ENCODE results near the gene MPZL3. TPM values are rescaled to one million over a fixed set of nuclear protein-coding genes. Genes with fewer than 3 reads are reported as not detected.

MPZL3 gene
- total RNA-seq, 2 experiments from 2014 or later, result 29.3 to 30.5 TPM

DNA sequence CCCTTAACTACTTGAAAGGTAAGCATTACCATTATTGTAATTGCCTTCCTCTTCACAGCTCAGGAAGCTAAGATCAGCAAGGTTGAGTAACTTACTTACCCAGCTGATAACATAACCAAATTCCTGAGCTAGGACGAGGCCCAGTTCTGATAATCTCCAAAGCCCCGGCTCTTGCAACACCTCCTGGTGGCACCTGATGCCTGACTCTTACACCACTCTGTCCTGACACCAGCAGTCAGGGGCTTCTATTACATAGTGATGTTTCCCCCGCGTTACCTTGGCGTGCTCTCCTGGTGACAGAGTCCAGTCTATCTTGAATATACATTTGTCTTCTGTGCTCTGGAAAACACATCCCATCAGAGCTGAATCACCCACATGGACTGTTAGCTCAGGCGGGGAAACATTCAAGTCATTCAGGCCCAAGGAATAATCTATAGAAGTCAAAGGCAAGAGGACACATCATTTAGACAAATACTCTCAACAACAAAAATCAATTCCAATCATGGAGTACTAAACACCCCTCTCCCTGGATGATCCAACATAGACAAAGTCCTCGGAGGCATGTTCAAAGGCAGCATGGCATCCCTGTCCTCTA is 39.9 kb downstream of the MPZL3 start:
- Mint-ChIP-seq H3K27me3 (ENCODE audit: low read depth) (no peaks in the 10 kb centered on the region), H3K36me3 (ENCODE audit: low read depth) (peaks cover 42% of the 10 kb centered on the region), H3K9me3 (no peaks in the 10 kb centered on the region), H3K4me3 (no peak overlapping the region), H3K27ac (peak overlapping the region; percentile 6), H3K4me1 (ENCODE audit: low read depth) (peaks cover 83% of the 10 kb centered on the region)
- intact Hi-C loops (cut with micrococcal nuclease), result no loop called here
- no peak for DNase-seq
- CTCF ChIA-PET, result interaction anchor here (0.8 to 1.9 kb wide), 5 partner anchors 10 to 59 kb away, joined by 3 to 7 read pairs (median 3); no protein-coding TSS in a partner anchor

DNA sequence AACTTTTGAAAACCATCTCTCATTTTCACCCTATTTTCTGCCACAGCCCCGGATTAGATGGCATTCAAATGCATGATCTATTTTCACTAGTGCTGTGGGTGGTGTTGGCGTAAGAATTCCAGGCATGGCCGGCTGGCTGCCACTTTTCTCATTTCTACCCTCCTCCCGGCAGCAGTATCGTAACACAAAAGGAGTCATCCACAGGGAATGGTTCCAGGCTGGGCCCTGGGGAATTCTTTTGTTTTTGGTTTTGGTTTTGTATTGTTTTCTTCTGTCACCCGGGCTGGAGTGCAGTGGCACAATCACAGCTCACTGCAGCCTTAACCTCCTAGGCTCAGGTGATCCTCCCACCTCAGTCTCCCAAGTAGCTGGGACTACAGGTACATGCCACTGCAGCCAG is 41.2 kb downstream of the MPZL3 start:
- Mint-ChIP-seq H3K4me1 (ENCODE audit: low read depth) (peaks cover 75% of the 10 kb centered on the region), H3K27me3 (ENCODE audit: low read depth) (no peaks in the 10 kb centered on the region), H3K4me3 (no peak overlapping the region), H3K36me3 (ENCODE audit: low read depth) (peaks cover 52% of the 10 kb centered on the region), H3K9me3 (no peaks in the 10 kb centered on the region), H3K27ac (no peak overlapping the region)
- CTCF ChIA-PET, result interaction anchor here (0.7 to 1.2 kb wide), 5 partner anchors 9 to 30 kb away, joined by 3 to 4 read pairs (median 3); no protein-coding TSS in a partner anchor
- DNase-seq, result no peak
- intact Hi-C loops (cut with micrococcal nuclease), result no loop called here

DNA sequence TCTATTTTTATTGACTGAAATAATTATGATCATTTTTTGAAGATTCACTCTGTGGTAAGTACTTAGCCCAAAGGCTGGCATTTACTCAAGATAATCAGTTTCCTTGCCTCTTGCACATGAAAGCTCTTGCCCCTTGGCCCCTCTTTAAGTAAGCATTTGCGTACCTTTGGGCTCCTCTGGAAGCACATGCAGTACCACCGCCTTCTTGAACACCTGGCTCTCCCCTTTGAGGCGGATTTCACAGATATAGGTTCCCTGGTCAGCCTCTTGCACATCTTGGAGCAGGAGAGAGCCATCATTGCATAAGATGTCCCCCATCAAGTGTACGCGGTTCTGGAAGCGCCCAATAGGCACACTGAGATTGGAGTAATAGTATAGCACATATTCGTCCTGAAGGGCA is 41.8 kb downstream of the MPZL3 start:
- Mint-ChIP-seq H3K27ac (no peak overlapping the region), H3K27me3 (ENCODE audit: low read depth) (no peaks in the 10 kb centered on the region), H3K4me3 (no peak overlapping the region), H3K36me3 (ENCODE audit: low read depth) (peaks cover 59% of the 10 kb centered on the region), H3K9me3 (no peaks in the 10 kb centered on the region), H3K4me1 (ENCODE audit: low read depth) (peaks cover 69% of the 10 kb centered on the region)
- intact Hi-C loops (cut with micrococcal nuclease), result no loop called here
- DNase-seq, result no peak
- CTCF ChIA-PET, result interaction anchor here (1.2 kb wide), 1 partner anchor 12 kb away, joined by 4 read pairs; no protein-coding TSS in a partner anchor

DNA sequence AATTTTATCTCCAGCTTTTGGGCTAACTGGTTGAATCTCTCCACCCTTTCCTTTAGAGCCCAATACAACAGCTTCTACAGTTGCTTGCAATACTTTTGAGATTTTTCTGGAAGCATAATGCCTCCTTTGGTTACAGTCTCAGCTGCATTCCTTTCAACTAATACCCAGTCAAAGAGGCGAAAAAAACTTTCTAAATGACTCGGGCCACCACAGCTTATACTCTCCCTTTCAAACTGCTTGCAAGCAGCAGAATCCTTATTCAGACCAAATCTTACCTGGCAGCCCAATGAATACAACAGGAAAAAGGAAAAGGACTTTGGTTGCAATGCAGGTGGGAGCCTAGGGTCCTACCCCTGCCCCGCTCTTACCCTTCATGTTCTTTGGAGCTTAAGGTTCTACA is 43.1 kb downstream of the MPZL3 start:
- Mint-ChIP-seq H3K27ac (peak overlapping the region; percentile 72), H3K36me3 (ENCODE audit: low read depth) (peaks cover 60% of the 10 kb centered on the region), H3K4me3 (no peak overlapping the region), H3K4me1 (ENCODE audit: low read depth) (peaks cover 56% of the 10 kb centered on the region), H3K9me3 (no peaks in the 10 kb centered on the region), H3K27me3 (ENCODE audit: low read depth) (no peaks in the 10 kb centered on the region)
- no peak for DNase-seq
- intact Hi-C loops (cut with micrococcal nuclease), result loop anchor here (5.0 kb wide), 1 partner anchor 363 kb away; the partner anchor contains the start of gene ARCN1
- CTCF ChIA-PET, result interaction anchor here (0.7 to 1.2 kb wide), 3 partner anchors 12 to 66 kb away, joined by 3 to 4 read pairs (median 3); partner anchors contain the start of gene JAML

DNA sequence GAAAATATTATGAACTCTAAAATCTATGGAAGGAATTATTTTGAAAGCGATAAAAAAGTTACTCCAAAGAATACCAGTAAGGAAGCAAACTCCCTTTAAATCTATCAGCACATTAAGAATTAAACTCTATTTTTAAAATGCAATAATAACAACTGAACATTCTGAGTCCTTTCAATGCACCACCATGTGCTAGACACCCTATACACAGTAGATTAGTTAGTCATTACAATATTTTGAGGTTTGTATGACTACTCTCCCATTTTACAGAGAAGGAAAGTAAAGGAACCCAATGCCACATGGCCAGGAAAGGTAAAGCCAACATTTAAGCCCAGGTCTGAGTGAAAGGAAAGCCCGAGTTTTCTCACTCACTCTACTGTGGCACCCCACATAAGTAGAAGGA is 45.1 kb downstream of the MPZL3 start:
- H3K27me3 Mint-ChIP-seq (ENCODE audit: low read depth), result no peaks in the 10 kb centered on the region
- no peak overlapping the region for H3K4me3 Mint-ChIP-seq
- intact Hi-C loops (cut with micrococcal nuclease), result loop anchor here (5.0 kb wide), 1 partner anchor 365 kb away; the partner anchor contains the start of gene ARCN1

DNA sequence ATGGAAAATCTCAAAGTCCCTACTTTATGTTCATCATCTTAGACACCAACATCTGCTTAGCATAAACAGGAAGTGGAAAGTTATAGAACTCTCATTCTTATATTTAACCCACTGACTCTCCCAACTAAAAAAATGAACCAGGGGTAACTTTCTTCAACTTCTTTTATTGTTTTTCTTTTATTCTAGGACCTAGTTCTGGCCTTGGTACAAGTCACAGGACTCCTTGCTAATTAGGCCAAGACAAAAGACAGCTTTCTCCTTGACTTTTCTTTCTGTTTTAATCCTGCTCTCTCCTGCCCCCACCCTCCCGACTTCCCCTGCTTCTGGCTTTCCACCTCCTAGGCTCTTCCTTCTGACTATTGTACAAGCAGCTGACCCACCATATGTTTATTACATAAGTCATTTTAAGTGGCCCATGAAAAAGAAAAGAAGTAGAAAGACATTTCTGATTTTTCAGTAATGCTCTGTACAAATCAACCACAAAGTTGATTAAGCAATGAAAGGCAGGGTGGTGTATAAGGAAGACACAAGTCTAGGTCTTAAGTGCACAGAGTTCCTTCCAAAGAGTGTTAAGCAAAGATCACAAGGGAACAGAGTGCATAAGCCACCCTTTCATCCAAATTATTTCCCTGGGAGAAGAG is 45.7 kb downstream of the MPZL3 start:
- intact Hi-C loops (cut with micrococcal nuclease), result loop anchor here (1.0 to 5.0 kb wide), 3 partner anchors 10 to 366 kb away; partner anchors contain the start of gene ARCN1
- no peak for DNase-seq
- Mint-ChIP-seq H3K4me3 (peak overlapping the region; percentile 11), H3K27me3 (ENCODE audit: low read depth) (no peaks in the 10 kb centered on the region), H3K9me3 (no peaks in the 10 kb centered on the region), H3K27ac (peak overlapping the region; percentile 88), H3K36me3 (ENCODE audit: low read depth) (peaks cover 36% of the 10 kb centered on the region), H3K4me1 (ENCODE audit: low read depth) (peaks cover 32% of the 10 kb centered on the region)
- CTCF ChIA-PET, result interaction anchor here (1.5 kb wide), 1 partner anchor 35 kb away, joined by 4 read pairs; no protein-coding TSS in a partner anchor

More for the DNA sequence above, 45.1 kb downstream of the MPZL3 start:
- H3K4me1 Mint-ChIP-seq (ENCODE audit: low read depth), result peaks cover 37% of the 10 kb centered on the region
- peaks cover 42% of the 10 kb centered on the region for H3K36me3 Mint-ChIP-seq (ENCODE audit: low read depth)
- CTCF ChIA-PET, result interaction anchor here (1.0 to 1.2 kb wide), 2 partner anchors 8 to 36 kb away, joined by 3 read pairs; no protein-coding TSS in a partner anchor
- peak overlapping the region; percentile 88 for H3K27ac Mint-ChIP-seq
- DNase-seq, result no peak
- H3K9me3 Mint-ChIP-seq, result no peaks in the 10 kb centered on the region

DNA sequence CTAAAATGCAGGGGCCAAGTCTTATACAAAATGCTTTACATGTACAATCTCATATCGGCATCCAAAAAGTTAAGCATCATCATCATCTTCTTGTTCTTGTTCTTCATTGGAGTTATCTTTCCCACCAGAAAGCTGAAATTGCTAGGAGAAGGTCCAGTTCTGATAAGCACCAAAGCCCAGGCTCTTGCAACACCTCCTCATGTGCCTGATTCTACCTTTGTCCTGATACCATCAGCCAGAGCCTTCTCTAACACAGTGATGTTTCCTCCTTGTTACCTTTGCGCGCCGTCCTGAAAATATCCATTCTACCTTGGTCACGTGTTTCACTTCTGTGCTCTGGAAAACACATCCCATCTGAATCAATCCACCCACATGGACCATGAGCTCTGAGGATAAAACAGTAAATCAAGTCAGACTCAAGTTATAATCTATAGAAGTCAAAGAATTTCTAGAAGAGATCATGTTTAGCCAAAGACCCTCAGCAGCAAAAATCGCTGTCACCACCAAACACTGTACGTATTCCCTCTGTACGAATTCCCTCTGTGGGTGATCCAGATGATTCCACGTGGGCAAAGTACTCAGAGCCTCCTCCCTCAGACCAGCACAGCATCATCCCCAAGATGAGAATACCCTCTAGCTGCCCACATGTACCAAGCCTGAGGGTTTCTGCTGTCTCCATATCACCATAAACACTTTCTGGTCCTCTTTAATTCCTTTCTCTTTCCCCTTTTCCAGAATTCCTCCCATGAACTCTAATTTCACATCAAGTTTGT is 46.4 kb downstream of the MPZL3 start:
- no peak for DNase-seq
- CTCF ChIA-PET, result interaction anchor here (1.0 to 1.5 kb wide), 2 partner anchors 12 to 36 kb away, joined by 3 to 4 read pairs; no protein-coding TSS in a partner anchor
- Mint-ChIP-seq H3K4me3 (no peak overlapping the region), H3K27ac (peak overlapping the region; percentile 88), H3K4me1 (ENCODE audit: low read depth) (peaks cover 26% of the 10 kb centered on the region), H3K36me3 (ENCODE audit: low read depth) (peaks cover 33% of the 10 kb centered on the region), H3K27me3 (ENCODE audit: low read depth) (no peaks in the 10 kb centered on the region), H3K9me3 (no peaks in the 10 kb centered on the region)
- intact Hi-C loops (cut with micrococcal nuclease), result loop anchor here (1.0 to 5.0 kb wide), 3 partner anchors 11 to 367 kb away; partner anchors contain the start of gene ARCN1

DNA sequence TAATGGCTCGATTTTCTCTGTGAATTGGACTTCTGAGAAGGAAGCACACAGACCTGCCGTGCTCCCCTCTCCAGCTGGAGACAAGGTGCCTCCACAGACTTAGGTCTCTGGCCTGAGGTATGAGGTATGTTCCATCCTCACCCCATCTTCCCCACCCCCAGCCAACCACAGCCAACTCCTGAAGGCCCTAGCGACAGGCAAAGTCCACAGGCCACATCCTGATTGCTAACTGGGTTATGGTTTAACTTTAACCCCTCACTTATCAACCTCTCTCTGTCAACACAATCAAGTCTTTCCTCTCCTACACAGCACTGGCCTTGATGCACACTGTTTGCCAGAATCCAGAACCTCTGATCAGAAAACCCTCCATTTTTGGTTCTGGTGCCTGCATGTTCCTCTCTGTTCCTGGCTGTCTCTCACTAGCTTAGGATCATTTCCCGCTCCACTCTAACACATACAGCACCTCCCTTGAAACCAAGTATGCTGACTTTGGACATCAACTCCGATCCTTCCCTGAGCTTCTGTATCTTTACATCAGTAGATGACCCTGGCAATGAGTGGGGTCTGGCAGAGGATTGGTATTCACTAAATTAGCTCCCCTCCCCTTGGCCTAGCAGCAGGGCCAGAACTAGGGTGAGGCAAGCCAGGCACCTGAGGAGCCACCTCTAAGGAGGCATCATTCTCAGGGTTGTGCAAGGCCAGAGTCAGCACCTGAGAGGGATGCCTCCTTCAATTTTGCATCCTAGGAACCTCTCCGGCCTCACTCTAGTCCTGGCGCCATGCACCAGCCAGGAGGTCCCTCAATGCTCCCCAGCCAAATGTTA is 49.4 kb downstream of the MPZL3 start:
- intact Hi-C loops (cut with micrococcal nuclease), result loop anchor here (1.0 kb wide), 1 partner anchor 14 kb away; no protein-coding TSS in a partner anchor
- Mint-ChIP-seq H3K9me3 (no peaks in the 10 kb centered on the region), H3K4me3 (no peak overlapping the region), H3K4me1 (ENCODE audit: low read depth) (peaks cover 16% of the 10 kb centered on the region), H3K27me3 (ENCODE audit: low read depth) (no peaks in the 10 kb centered on the region), H3K27ac (no peak overlapping the region), H3K36me3 (ENCODE audit: low read depth) (peaks cover 25% of the 10 kb centered on the region)
- peak; percentile 55 for DNase-seq
- CTCF ChIA-PET, result interaction anchor here (0.6 to 2.0 kb wide), 11 partner anchors 9 to 145 kb away, joined by 3 to 7 read pairs (median 4); partner anchors contain the start of genes JAML and MPZL3

DNA sequence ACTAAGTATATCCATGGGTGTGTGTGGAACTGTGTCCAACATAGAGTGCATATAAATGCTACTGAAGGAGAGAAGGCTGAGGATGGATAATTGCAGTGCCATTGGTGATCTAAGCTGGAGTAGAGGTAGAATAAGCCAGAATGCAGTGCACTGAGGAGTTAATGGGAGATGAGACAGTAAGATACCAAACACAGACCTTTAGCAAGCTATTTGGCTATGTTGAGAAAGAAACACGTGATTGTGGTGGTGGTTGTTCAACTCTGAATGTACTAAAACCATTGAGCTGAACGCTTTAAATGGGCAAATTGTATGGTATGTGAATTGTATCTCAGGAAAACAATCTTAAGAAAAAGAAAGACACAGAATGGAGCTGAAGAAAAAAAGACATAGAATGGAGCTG is 50.2 kb downstream of the MPZL3 start:
- H3K27ac Mint-ChIP-seq, result no peak overlapping the region
- intact Hi-C loops (cut with micrococcal nuclease), result loop anchor here (1.0 kb wide), 2 partner anchors 15 to 39 kb away; no protein-coding TSS in a partner anchor
- no peaks in the 10 kb centered on the region for H3K9me3 Mint-ChIP-seq
- no peak for DNase-seq
- peaks cover 25% of the 10 kb centered on the region for H3K36me3 Mint-ChIP-seq (ENCODE audit: low read depth)
- H3K27me3 Mint-ChIP-seq (ENCODE audit: low read depth), result no peaks in the 10 kb centered on the region
- H3K4me1 Mint-ChIP-seq (ENCODE audit: low read depth), result peaks cover 12% of the 10 kb centered on the region
- no peak overlapping the region for H3K4me3 Mint-ChIP-seq
- CTCF ChIA-PET, result interaction anchor here (0.7 to 2.0 kb wide), 10 partner anchors 10 to 146 kb away, joined by 3 to 7 read pairs (median 4); partner anchors contain the start of genes JAML and MPZL3

DNA sequence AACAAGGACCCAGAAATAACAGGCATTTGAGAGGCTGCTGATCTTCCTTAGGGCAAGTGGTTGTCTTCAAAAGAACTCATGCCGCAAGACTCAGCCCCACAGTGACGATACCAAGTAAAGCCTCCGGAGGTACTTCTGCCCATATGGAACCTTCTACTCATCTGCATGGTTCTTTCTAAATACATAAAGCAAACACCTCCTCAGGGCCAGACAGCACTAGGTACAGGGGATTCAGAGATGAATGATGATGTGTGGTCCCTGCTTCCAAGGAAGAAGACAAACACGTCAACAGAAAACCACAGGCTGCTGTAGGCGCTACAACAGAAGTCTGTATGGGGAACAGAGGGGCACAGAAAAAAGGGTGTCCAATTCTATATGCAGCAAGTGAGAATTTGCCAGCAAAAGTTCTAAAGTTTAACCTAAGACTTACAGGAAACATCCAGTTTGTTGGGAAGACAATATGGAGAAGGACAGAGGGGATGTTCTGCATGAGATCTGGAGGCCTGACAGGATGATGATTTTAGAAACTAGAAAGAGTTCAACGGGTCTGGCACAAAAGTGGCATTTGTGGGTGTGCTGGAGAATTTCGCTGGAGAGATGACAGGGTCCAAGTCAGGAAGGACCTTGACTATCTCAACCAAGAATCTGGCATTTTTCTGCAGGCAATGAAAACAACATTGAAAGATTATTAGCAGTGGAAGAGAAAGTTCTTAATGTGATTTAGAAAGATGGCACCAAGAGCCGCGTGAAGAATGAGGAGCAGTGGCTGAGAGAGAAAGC is 51.1 kb downstream of the MPZL3 start:
- no peak overlapping the region for H3K4me3 Mint-ChIP-seq
- CTCF ChIA-PET, result interaction anchor here (1.7 to 2.0 kb wide), 2 partner anchors 15 to 81 kb away, joined by 3 to 7 read pairs; no protein-coding TSS in a partner anchor
- no peaks in the 10 kb centered on the region for H3K27me3 Mint-ChIP-seq (ENCODE audit: low read depth)
- H3K4me1 Mint-ChIP-seq (ENCODE audit: low read depth), result peaks cover 12% of the 10 kb centered on the region
- peaks cover 19% of the 10 kb centered on the region for H3K36me3 Mint-ChIP-seq (ENCODE audit: low read depth)
- no peak overlapping the region for H3K27ac Mint-ChIP-seq
- H3K9me3 Mint-ChIP-seq, result no peaks in the 10 kb centered on the region
- intact Hi-C loops (cut with micrococcal nuclease), result loop anchor here (1.0 kb wide), 1 partner anchor 40 kb away; no protein-coding TSS in a partner anchor
- peak; percentile 41 for DNase-seq

All from activated naive CD4-positive, alpha-beta T cell treated with anti-CD3 and anti-CD28 coated beads for 36 hours (primary cell).